Measurements from ENCODE around the gene SLC8A1.

GRCh38 chr2:40344364-40344763, 107.5 kb downstream of the SLC8A1 start:
- no peak for TF ChIP-seq EZH2 (IDR thresholded peaks at IDR 0.05; ENCODE audit: borderline replicate concordance, low read depth, low read length, poor library complexity, severe bottlenecking)
- TF ChIP-seq, protein P1, sequence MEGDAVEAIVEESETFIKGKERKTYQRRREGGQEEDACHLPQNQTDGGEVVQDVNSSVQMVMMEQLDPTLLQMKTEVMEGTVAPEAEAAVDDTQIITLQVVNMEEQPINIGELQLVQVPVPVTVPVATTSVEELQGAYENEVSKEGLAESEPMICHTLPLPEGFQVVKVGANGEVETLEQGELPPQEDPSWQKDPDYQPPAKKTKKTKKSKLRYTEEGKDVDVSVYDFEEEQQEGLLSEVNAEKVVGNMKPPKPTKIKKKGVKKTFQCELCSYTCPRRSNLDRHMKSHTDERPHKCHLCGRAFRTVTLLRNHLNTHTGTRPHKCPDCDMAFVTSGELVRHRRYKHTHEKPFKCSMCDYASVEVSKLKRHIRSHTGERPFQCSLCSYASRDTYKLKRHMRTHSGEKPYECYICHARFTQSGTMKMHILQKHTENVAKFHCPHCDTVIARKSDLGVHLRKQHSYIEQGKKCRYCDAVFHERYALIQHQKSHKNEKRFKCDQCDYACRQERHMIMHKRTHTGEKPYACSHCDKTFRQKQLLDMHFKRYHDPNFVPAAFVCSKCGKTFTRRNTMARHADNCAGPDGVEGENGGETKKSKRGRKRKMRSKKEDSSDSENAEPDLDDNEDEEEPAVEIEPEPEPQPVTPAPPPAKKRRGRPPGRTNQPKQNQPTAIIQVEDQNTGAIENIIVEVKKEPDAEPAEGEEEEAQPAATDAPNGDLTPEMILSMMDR (conservative IDR thresholded peaks at IDR 0.05; ENCODE audit: low read depth, low read length), result no peak
